Astrocyte of the cerebellum (primary cell): ENCODE results near the gene DPH1.

Source experiments
- DNase-seq: peaks from one replicate; pipeline ENCODE4 v3.0.0-alpha.2; 2011; ENCODE audit warnings: low read depth
- H3K4me3 ChIP-seq: 2 replicates; pipeline ENCODE4 v1.5.1; 2011; ENCODE audit warnings: mild to moderate bottlenecking, low read depth, low read length, moderate library complexity
- in situ Hi-C: cut with HindIII; loops from 2 replicates; pipeline ENCODE4 v1.10.0; 2017; ENCODE audit warnings: low sequenced_read_pairs
- TF ChIP-seq, protein P1 (sequence below): IDR thresholded peaks from 2 replicates; pipeline ENCODE4 v1.5.1; 2012; ENCODE audit warnings: low read length, low read depth, moderate library complexity, mild to moderate bottlenecking; ENCODE audit errors: missing control alignments

The DPH1 gene

DNA sequence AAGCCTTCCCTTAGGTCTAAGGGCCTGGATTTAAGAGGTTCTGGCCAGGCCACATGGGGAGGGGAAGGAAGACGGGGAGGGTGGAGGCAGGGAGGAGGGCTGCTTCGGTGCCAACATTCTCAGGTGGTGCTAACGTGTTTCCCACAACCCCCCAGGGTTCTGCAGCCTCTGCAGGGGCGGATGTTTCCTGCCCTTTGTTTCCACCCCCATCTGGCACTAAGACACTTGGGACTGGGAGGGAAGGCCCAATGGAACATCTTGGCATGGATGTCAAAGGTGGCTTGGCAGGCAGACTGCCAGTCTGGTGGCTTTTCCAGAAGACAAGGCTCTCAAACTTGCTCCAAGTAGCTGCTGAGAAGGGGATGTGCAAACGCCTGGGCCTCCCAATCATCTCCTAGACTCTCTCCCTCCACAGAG is 37.7 kb downstream of the DPH1 start:
- no peak overlapping the region for H3K4me3 ChIP-seq
- in situ Hi-C loops = loop anchor here (10.0 kb wide), 1 partner anchor 107 kb away; no protein-coding TSS in a partner anchor
- peak; percentile 85 for DNase-seq
- TF ChIP-seq, protein P1, sequence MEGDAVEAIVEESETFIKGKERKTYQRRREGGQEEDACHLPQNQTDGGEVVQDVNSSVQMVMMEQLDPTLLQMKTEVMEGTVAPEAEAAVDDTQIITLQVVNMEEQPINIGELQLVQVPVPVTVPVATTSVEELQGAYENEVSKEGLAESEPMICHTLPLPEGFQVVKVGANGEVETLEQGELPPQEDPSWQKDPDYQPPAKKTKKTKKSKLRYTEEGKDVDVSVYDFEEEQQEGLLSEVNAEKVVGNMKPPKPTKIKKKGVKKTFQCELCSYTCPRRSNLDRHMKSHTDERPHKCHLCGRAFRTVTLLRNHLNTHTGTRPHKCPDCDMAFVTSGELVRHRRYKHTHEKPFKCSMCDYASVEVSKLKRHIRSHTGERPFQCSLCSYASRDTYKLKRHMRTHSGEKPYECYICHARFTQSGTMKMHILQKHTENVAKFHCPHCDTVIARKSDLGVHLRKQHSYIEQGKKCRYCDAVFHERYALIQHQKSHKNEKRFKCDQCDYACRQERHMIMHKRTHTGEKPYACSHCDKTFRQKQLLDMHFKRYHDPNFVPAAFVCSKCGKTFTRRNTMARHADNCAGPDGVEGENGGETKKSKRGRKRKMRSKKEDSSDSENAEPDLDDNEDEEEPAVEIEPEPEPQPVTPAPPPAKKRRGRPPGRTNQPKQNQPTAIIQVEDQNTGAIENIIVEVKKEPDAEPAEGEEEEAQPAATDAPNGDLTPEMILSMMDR = no peak

DNA sequence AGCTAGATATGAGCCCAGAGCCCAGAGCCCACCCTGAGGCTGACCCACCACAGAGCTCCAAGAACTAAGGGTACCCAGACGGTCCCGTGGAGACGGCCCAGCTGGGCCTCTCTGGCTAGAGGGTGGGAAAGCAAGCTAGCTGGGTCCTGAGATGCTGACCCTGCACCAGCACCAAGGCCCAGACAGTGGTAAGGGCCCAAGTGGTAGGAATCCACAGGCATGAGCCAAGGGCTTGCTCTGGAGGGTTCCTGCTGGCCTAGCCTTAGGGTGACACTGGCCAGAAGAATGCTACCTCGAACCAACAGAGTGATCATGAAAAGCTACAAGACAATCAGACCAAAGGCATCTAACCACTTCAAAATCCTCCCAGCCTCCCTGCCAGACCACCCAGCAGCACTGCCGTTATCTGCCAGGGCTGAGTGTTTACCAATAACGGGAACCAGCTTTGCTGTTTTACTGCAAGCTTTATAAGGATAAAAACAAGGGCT is 38.1 kb downstream of the DPH1 start:
- in situ Hi-C loops = loop anchor here (10.0 kb wide), 1 partner anchor 107 kb away; no protein-coding TSS in a partner anchor
- peak; percentile 93 for DNase-seq
- no peak overlapping the region for H3K4me3 ChIP-seq
- TF ChIP-seq, protein P1 = peak; percentile 47

DNA sequence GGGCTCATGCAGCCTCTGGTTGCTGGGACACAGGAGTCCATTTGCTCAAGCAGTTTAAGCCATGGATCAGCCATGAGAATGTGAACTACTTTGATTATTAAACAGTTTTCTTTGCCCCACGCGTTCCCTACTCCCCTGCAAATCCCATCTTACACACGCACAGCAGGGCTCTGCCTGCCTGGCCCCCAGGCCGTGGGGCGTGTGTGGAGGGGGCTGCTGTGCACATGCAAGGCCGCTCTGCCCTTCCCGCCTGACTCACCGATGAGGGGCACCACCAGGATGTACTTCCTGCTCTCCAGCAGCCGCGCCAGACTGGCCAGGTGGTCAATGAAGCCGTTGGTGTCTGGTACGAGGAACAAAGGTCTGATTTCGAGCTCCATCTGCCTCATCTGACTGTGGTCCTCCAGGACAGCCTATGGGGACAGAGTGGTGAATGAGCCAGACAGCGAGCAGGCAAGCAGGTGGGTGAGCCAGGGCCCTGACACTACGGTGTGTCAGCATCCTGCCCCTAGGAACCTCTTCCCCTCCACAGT is 38.6 kb downstream of the DPH1 start:
- TF ChIP-seq, protein P1 = no peak
- no peak overlapping the region for H3K4me3 ChIP-seq
- no peak for DNase-seq
- in situ Hi-C loops = loop anchor here (10.0 kb wide), 1 partner anchor 106 kb away; no protein-coding TSS in a partner anchor

DNA sequence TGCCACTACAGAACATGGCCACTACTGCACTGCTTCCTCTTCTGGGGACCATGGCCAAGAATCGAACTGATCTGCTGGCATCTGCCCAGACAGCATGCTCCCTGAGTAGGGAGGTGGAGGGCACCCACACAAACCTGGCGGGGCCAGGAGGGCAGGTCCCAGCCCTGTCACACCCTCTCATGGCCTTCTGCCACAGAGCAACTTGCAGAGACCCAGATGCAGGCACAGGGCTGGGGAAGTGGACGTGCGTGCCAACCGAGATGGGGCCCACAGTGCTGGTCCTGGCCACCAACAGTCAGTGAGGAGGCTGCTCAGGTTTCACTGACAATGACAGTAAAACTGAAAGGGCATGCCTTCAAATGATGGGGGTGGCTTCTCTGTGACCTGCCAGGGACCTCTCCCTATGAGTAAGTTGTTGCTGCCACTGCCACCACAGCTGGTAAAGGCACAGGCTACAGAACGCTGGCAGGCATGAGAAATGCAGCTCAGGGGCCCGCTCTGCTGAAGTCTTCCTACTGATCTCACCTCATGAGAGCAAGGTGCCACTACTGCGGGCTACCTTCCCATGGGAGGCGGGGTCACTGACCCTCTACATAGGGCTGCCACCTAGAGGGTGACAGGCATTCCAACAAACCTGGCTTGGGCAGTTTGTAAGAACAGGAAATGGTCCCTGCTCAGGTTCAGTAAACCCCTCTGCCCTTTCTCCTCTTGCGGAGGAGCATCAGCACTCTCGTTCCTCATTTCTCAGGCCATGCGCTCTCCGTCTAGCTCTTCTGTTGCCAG is 40.5 kb downstream of the DPH1 start:
- DNase-seq = no peak
- TF ChIP-seq, protein P1 = no peak
- in situ Hi-C loops = no loop called here
- no peak overlapping the region for H3K4me3 ChIP-seq

DNA sequence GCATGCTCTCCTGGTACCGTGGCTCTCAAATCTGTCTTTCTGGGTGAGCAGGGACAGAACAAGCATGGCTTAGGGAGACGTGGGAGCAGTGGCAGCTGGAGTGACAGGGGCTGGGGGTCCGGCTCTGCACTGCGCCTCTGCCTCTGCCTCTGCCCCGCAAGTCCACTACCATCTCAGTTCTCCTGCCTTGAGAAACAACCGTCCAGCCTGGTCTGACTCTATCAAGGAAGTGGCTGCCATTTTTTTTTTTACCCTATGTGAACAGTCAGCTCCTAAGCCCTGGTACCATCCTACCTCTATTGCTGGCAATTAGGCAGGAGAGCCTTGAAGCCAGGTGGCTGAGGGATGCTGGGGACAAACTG is 41.1 kb downstream of the DPH1 start:
- no peak overlapping the region for H3K4me3 ChIP-seq

DNA sequence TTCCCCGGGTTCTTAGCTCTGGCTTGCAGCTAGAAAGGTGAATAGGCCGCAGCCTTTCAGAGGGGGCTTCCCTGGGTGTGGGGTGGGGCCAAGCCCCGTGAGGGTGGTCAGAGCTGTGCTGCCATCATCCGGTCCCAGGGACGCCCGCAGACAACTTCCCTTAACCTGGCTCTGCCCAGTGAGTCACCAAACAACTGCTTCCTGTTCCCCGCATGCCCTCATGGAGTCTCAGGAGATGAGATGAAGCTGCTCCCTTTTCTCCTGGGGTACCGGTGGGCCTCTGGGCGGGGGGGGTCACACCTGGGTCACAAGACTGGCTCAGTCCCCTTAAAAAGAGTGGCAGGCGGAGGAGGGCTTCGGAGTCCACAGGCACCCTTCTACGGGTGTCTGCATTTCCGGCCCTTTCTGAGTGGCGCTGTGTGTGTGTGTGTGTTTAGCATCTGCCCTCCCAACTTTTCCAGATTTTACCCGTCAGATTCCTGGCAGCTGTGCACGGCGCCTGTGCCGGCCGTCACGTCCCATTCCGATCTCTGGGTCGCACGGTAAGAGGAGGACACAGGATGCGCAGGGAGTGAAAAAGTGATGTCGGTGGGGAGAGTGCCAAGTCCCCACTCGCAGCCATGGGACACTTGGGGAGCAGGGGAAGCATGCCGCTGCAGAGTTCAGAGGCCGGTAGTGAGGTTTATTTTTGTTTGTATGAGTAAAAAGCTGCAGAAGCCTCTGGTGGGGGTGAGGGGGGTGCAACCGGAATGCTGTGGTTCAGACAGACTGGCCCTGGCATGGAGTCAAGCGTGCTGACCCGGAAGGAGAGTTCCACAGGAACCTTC is 41.7 kb downstream of the DPH1 start:
- TF ChIP-seq, protein P1 = no peak
- no peak for DNase-seq
- no peak overlapping the region for H3K4me3 ChIP-seq
- in situ Hi-C loops = no loop called here

More for the DNA sequence above, 41.1 kb downstream of the DPH1 start:
- no peak for DNase-seq
- in situ Hi-C loops = no loop called here
- TF ChIP-seq, protein P1 = no peak
